HG02852 (cell line): ENCODE data around the gene PLPP3.
"Not testable (repeated sequence)": the region's sequence is repeated elsewhere in the genome, so short reads cannot be mapped to it uniquely, and the experiment has no call there.

Source experiments
- ATAC-seq: cut with Tn5 transposase; IDR thresholded peaks from one replicate; pipeline ENCODE4 v1.9.1; 2021; ENCODE audit warnings: mild to moderate bottlenecking, moderate library complexity; ENCODE audit not compliant: unreplicated experiment

Gene PLPP3

GRCh38 chr1:56578963-56579875 is at the start of gene PLPP3:
Gene PLPP3 (minus strand): TSS chr1:56579563. CDS start chr1:56579016, 547 bp downstream.
- ATAC-seq, result peak; percentile 32

- ATAC-seq, result no peak
Observed at GRCh38 chr1:56627636-56628039, 48.3 kb upstream of the PLPP3 start.

- no peak for ATAC-seq
Observed at GRCh38 chr1:56627019-56627635, 47.8 kb upstream of the PLPP3 start.

- ATAC-seq, result no peak
Observed at GRCh38 chr1:56626546-56626945, 47.2 kb upstream of the PLPP3 start.

- no peak for ATAC-seq
Observed at GRCh38 chr1:56625819-56626440, 46.6 kb upstream of the PLPP3 start.

- ATAC-seq, result no peak
Observed at GRCh38 chr1:56617141-56617540, 37.8 kb upstream of the PLPP3 start.

GRCh38 chr1:56610770-56611169 is 31.4 kb upstream of the PLPP3 start:
- not testable (repeated sequence) for ATAC-seq

- not testable (repeated sequence) for ATAC-seq
Observed at GRCh38 chr1:56610097-56610496, 30.7 kb upstream of the PLPP3 start.

- not testable (repeated sequence) for ATAC-seq
Observed at GRCh38 chr1:56595397-56596191, 16.2 kb upstream of the PLPP3 start.

GRCh38 chr1:56591909-56592308 is 12.5 kb upstream of the PLPP3 start:
- no peak for ATAC-seq

- no peak for ATAC-seq
Observed at GRCh38 chr1:56590520-56591011, 11.2 kb upstream of the PLPP3 start.

GRCh38 chr1:56589369-56589768 is 10.0 kb upstream of the PLPP3 start:
- no peak for ATAC-seq

GRCh38 chr1:56586502-56586901 is 7.1 kb upstream of the PLPP3 start:
- no peak for ATAC-seq

GRCh38 chr1:56585985-56586384 is 6.6 kb upstream of the PLPP3 start:
- no peak for ATAC-seq

GRCh38 chr1:56584910-56585528 is 5.7 kb upstream of the PLPP3 start:
- peak; percentile 55 for ATAC-seq

- no peak for ATAC-seq
Observed at GRCh38 chr1:56583957-56584468, 4.7 kb upstream of the PLPP3 start.

GRCh38 chr1:56580771-56581170 is 1.4 kb upstream of the PLPP3 start:
- no peak for ATAC-seq

- peak; percentile 27 for ATAC-seq
Observed at GRCh38 chr1:56578138-56578962, 1.0 kb downstream of the PLPP3 start.
